Neural crest cell (in vitro differentiated cells): ENCODE data around the gene ZBTB18. TPM values are rescaled to one million over a fixed set of nuclear protein-coding genes. Genes with fewer than 3 reads are reported as not detected.

Experiments used
- DNase-seq: peaks from one replicate; pipeline ENCODE4 v3.0.0; 2021; ENCODE audit warnings: low read depth, mixed read lengths, low spot score
- H3K27ac Mint-ChIP-seq: one replicate; pipeline ENCODE4 v1.8.0; 2021; ENCODE audit warnings: mild to moderate bottlenecking, mixed read lengths; ENCODE audit not compliant: unreplicated experiment
- H3K27me3 Mint-ChIP-seq: 2 replicates; pipeline ENCODE4 v1.8.0; 2021; ENCODE audit warnings: low read depth, mild to moderate bottlenecking, mixed read lengths
- H3K36me3 Mint-ChIP-seq: 2 replicates; pipeline ENCODE4 v1.8.0; 2021; ENCODE audit warnings: low read depth, mild to moderate bottlenecking, mixed read lengths
- H3K4me1 Mint-ChIP-seq: 2 replicates; pipeline ENCODE4 v1.8.0; 2021; ENCODE audit warnings: mixed read lengths
- H3K4me3 Mint-ChIP-seq: one replicate; pipeline ENCODE4 v1.8.0; 2021; ENCODE audit warnings: mild to moderate bottlenecking, mixed read lengths
- H3K9me3 Mint-ChIP-seq: 2 replicates; pipeline ENCODE4 v1.8.0; 2021; ENCODE audit warnings: mixed read lengths
- CTCF ChIP-seq: fragments of 200-600 bp; sonication (generic); conservative IDR thresholded peaks from 2 replicates; pipeline ENCODE4 v1.5.0; 2021; ENCODE audit warnings: antibody characterized with exemption, mild to moderate bottlenecking
- total RNA-seq: library from RNA; stranded (reverse); gene quantifications from 2 replicates; pipeline ENCODE4 v1.2.1, GENCODE V29; 2021

Gene ZBTB18
- total RNA-seq, 1 donor from 2014 or later, result 29.3 TPM

GRCh38 chr1:244019982-244020485 is 31.0 kb upstream of the ZBTB18 start:
- TF ChIP-seq CTCF, result no peak
- Mint-ChIP-seq H3K4me1 (peaks cover 16% of the 10 kb centered on the region), H3K27me3 (no peaks in the 10 kb centered on the region), H3K36me3 (no peaks in the 10 kb centered on the region), H3K9me3 (peaks cover 6% of the 10 kb centered on the region), H3K4me3 (no peak overlapping the region), H3K27ac (peak overlapping the region; percentile 53)
- no peak for DNase-seq

- DNase-seq, result no peak
- Mint-ChIP-seq H3K4me1 (peaks cover 16% of the 10 kb centered on the region), H3K27ac (no peak overlapping the region), H3K4me3 (no peak overlapping the region), H3K36me3 (no peaks in the 10 kb centered on the region), H3K9me3 (peaks cover 6% of the 10 kb centered on the region), H3K27me3 (no peaks in the 10 kb centered on the region)
- no peak for TF ChIP-seq CTCF
Observed at GRCh38 chr1:244021427-244021826, 29.7 kb upstream of the ZBTB18 start.

GRCh38 chr1:244022311-244022710 is 28.8 kb upstream of the ZBTB18 start:
- H3K9me3 Mint-ChIP-seq, result peaks cover 6% of the 10 kb centered on the region
- H3K4me1 Mint-ChIP-seq, result peaks cover 16% of the 10 kb centered on the region
- no peaks in the 10 kb centered on the region for H3K27me3 Mint-ChIP-seq
- no peak for TF ChIP-seq CTCF
- H3K36me3 Mint-ChIP-seq, result no peaks in the 10 kb centered on the region
- no peak for DNase-seq
- no peak overlapping the region for H3K4me3 Mint-ChIP-seq
- no peak overlapping the region for H3K27ac Mint-ChIP-seq

GRCh38 chr1:244022864-244023440 is 28.1 kb upstream of the ZBTB18 start:
- Mint-ChIP-seq H3K27ac (no peak overlapping the region), H3K27me3 (no peaks in the 10 kb centered on the region), H3K36me3 (no peaks in the 10 kb centered on the region), H3K9me3 (peaks cover 6% of the 10 kb centered on the region), H3K4me3 (no peak overlapping the region), H3K4me1 (peaks cover 16% of the 10 kb centered on the region)
- no peak for TF ChIP-seq CTCF
- no peak for DNase-seq

- Mint-ChIP-seq H3K9me3 (peaks cover 5% of the 10 kb centered on the region), H3K4me1 (no peaks in the 10 kb centered on the region), H3K27ac (no peak overlapping the region), H3K36me3 (no peaks in the 10 kb centered on the region), H3K27me3 (no peaks in the 10 kb centered on the region), H3K4me3 (no peak overlapping the region)
- TF ChIP-seq CTCF, result no peak
- DNase-seq, result no peak
Observed at GRCh38 chr1:244027491-244028145, 23.5 kb upstream of the ZBTB18 start.
